Effector memory CD4-positive, alpha-beta T cell (primary cell): ENCODE measurements around the gene DNAH7.

ENCODE experiments used
- DNase-seq, 3 donors: peaks; one replicate each; pipeline ENCODE4 v3.0.0-alpha.2; 2020
- H3K27ac ChIP-seq: 2 replicates; pipeline ENCODE4 v1.7.0; 2013; ENCODE audit warnings: mild to moderate bottlenecking, low read length, moderate library complexity; ENCODE audit not compliant: insufficient read depth, poor library complexity, severe bottlenecking
- H3K27me3 ChIP-seq: replicated peaks from 2 replicates; pipeline ENCODE4 v1.7.0; 2013; ENCODE audit warnings: mild to moderate bottlenecking, low read length; ENCODE audit not compliant: insufficient read depth, control insufficient read depth, poor library complexity, severe bottlenecking
- H3K36me3 ChIP-seq: 2 replicates; pipeline ENCODE4 v1.7.0; 2013; ENCODE audit warnings: mild to moderate bottlenecking, low read length, moderate library complexity; ENCODE audit not compliant: control insufficient read depth, insufficient read depth
- H3K4me1 ChIP-seq: 2 replicates; pipeline ENCODE4 v1.7.0; 2013; ENCODE audit warnings: low read length, mild to moderate bottlenecking; ENCODE audit not compliant: control insufficient read depth, insufficient read depth, poor library complexity, severe bottlenecking
- H3K4me3 ChIP-seq: 2 replicates; pipeline ENCODE4 v1.7.0; 2013; ENCODE audit warnings: low read length, low read depth, mild to moderate bottlenecking; ENCODE audit not compliant: insufficient read depth, poor library complexity, severe bottlenecking
- H3K9me3 ChIP-seq: 2 replicates; pipeline ENCODE4 v1.7.0; 2013; ENCODE audit warnings: mild to moderate bottlenecking, low read length, moderate library complexity; ENCODE audit not compliant: control insufficient read depth

The DNAH7 gene

GRCh38 chr2:196077821-196078220 is 9.2 kb upstream of the DNAH7 start:
- no peaks in the 10 kb centered on the region for H3K4me1 ChIP-seq
- H3K9me3 ChIP-seq = no peaks in the 10 kb centered on the region
- H3K27me3 ChIP-seq = no peaks in the 10 kb centered on the region
- no peak for DNase-seq
- H3K36me3 ChIP-seq = no peaks in the 10 kb centered on the region
- no peak overlapping the region for H3K27ac ChIP-seq
- H3K4me3 ChIP-seq = no peak overlapping the region

- no peak for DNase-seq
- no peak overlapping the region for H3K27ac ChIP-seq
- no peaks in the 10 kb centered on the region for H3K27me3 ChIP-seq
- no peaks in the 10 kb centered on the region for H3K9me3 ChIP-seq
- H3K36me3 ChIP-seq = no peaks in the 10 kb centered on the region
- no peaks in the 10 kb centered on the region for H3K4me1 ChIP-seq
- H3K4me3 ChIP-seq = no peak overlapping the region
Measured at GRCh38 chr2:196076778-196077568, 8.3 kb upstream of the DNAH7 start.

- Histone ChIP-seq H3K9me3 (no peaks in the 10 kb centered on the region), H3K4me3 (no peak overlapping the region), H3K36me3 (no peaks in the 10 kb centered on the region), H3K27ac (no peak overlapping the region), H3K4me1 (no peaks in the 10 kb centered on the region), H3K27me3 (no peaks in the 10 kb centered on the region)
- DNase-seq = no peak
Measured at GRCh38 chr2:196075196-196075595, 6.6 kb upstream of the DNAH7 start.

- Histone ChIP-seq H3K9me3 (no peaks in the 10 kb centered on the region), H3K4me3 (no peak overlapping the region), H3K4me1 (no peaks in the 10 kb centered on the region), H3K36me3 (no peaks in the 10 kb centered on the region), H3K27ac (no peak overlapping the region), H3K27me3 (no peaks in the 10 kb centered on the region)
- no peak for DNase-seq
Measured at GRCh38 chr2:196074631-196075030, 6.0 kb upstream of the DNAH7 start.

DNA sequence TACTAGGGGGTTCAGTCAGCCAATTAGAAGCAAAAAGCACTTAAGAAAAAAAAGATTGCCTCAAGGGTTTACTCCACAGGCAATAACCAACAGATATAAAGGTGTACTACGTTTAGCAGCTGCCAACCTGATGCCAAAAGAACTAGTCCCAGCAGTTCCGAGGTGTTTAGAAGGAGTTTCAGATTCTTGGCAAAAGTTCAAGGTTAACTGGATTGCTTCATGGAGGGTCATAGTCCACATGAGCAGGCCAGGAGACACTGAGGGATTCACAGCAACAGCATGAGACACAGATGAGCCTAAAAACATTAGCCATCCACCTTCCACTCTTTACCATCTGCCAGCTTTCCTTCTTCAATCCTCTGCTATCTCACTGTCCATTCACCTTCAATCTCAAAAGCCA is 4.9 kb upstream of the DNAH7 start:
- Histone ChIP-seq H3K27ac (no peak overlapping the region), H3K36me3 (no peaks in the 10 kb centered on the region), H3K27me3 (no peaks in the 10 kb centered on the region), H3K4me3 (no peak overlapping the region), H3K9me3 (no peaks in the 10 kb centered on the region), H3K4me1 (peaks cover 6% of the 10 kb centered on the region)
- DNase-seq = no peak

DNA sequence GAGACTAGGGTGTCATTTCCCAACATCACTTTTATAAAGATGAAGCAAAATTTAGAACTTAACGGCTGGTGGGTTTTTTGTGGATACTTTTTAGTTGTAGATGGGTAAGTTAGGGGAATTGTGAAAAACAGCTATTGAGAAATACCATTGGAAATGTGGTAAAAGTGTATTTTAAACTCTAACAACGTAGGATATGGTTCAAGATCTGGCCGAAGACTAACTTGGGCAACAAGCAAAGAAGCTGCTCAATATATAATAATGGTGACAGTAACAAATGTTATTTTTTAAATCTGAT is 1.6 kb downstream of the DNAH7 start:
- no peak for DNase-seq
- Histone ChIP-seq H3K27ac (no peak overlapping the region), H3K4me1 (peaks cover 9% of the 10 kb centered on the region), H3K27me3 (no peaks in the 10 kb centered on the region), H3K36me3 (no peaks in the 10 kb centered on the region), H3K9me3 (no peaks in the 10 kb centered on the region), H3K4me3 (no peak overlapping the region)

DNA sequence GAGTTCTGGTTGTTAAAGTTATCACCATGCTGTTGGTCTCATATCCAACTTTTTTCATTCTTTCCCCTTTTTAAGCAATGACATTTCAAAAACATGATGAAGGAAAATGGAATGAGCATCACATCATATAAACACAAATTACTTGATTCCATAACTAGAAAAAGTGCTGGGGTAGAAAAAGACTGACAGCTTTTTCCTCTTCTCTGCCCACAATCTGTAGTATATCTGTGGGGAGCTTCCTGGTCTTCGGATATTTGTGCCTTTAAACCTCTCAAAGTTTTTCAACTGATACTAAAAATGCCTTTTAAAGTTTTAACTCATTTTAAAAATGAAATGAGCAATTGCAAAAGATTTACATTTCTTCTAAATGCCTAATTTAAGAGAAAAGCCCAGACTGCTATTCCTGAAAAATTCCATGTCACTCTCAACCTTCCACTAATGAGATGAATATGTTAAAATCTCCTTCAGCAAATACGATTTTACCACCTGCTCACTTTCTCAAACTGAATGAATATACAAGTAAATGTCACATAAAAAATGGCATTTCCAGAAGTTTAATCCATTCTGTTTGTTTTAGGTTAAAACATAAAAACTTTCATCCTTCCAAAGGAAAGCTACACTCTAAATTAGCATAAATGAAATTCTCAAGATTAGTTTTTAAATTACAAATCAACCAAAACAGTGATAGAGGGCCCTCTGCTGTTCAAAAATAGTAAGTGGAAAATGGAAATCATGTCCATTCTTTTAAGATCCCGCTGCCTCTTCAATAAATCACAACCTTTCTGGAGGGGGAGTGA is 2.1 kb downstream of the DNAH7 start:
- Histone ChIP-seq H3K36me3 (no peaks in the 10 kb centered on the region), H3K27ac (no peak overlapping the region), H3K27me3 (no peaks in the 10 kb centered on the region), H3K9me3 (no peaks in the 10 kb centered on the region), H3K4me3 (no peak overlapping the region), H3K4me1 (peaks cover 9% of the 10 kb centered on the region)
- DNase-seq = no peak

DNA sequence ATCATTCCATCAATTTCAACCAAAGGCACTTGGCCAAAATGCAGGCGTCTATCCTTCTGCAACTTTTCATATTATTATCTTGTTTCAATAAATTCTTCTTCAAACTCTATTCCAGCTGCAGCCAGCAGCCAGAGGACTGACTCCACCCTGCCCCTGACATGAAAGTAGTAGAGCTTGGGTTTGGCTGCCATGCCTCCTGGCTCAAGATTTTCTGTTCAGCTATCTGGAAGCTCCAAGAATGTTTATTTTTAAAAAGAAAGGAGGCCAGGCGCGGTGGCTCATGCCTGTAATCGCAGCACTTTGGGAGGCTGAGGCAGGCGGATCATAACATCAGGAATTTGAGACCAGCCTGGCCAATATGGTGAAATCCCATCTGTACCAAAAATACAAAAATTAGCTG is 4.9 kb downstream of the DNAH7 start:
- Histone ChIP-seq H3K9me3 (no peaks in the 10 kb centered on the region), H3K27me3 (no peaks in the 10 kb centered on the region), H3K4me1 (peaks cover 5% of the 10 kb centered on the region), H3K27ac (no peak overlapping the region), H3K4me3 (no peak overlapping the region), H3K36me3 (no peaks in the 10 kb centered on the region)
- no peak for DNase-seq

- no peaks in the 10 kb centered on the region for H3K27me3 ChIP-seq
- DNase-seq = no peak
Measured at GRCh38 chr2:196059491-196059960, 9.1 kb downstream of the DNAH7 start.

GRCh38 chr2:196054631-196055030 is 14.0 kb downstream of the DNAH7 start:
- H3K36me3 ChIP-seq = no peaks in the 10 kb centered on the region
- H3K4me1 ChIP-seq = no peaks in the 10 kb centered on the region
- no peak for DNase-seq
- no peaks in the 10 kb centered on the region for H3K9me3 ChIP-seq
- H3K27me3 ChIP-seq = no peaks in the 10 kb centered on the region
- no peak overlapping the region for H3K4me3 ChIP-seq
- H3K27ac ChIP-seq = no peak overlapping the region

More at GRCh38 chr2:196059491-196059960, 9.1 kb downstream of the DNAH7 start:
- no peak overlapping the region for H3K4me3 ChIP-seq
- H3K9me3 ChIP-seq = no peaks in the 10 kb centered on the region
- no peak overlapping the region for H3K27ac ChIP-seq
- H3K4me1 ChIP-seq = no peaks in the 10 kb centered on the region
- H3K36me3 ChIP-seq = no peaks in the 10 kb centered on the region
